PC-3 (cell line): ENCODE results near the gene VPS35.

Source experiments
- EZH2 ChIP-seq: fragments of 300-600 bp; sonication (generic); IDR thresholded peaks from one replicate; pipeline ENCODE4 v1.6.1; 2017; ENCODE audit warnings: antibody characterized with exemption, mild to moderate bottlenecking, low read length; ENCODE audit not compliant: unreplicated experiment
- EZH2phosphoT487 ChIP-seq: fragments of 300-600 bp; sonication (generic); IDR thresholded peaks from 2 replicates; pipeline ENCODE4 v1.6.1; 2018; ENCODE audit warnings: mild to moderate bottlenecking, antibody characterized with exemption, low read length, borderline replicate concordance
- TF ChIP-seq, protein P1 (sequence below): fragments of 300-600 bp; sonication (generic); conservative IDR thresholded peaks from 2 replicates; pipeline ENCODE4 v1.5.1; 2017; ENCODE audit warnings: antibody characterized with exemption, low read depth, mild to moderate bottlenecking, low read length

DNA sequence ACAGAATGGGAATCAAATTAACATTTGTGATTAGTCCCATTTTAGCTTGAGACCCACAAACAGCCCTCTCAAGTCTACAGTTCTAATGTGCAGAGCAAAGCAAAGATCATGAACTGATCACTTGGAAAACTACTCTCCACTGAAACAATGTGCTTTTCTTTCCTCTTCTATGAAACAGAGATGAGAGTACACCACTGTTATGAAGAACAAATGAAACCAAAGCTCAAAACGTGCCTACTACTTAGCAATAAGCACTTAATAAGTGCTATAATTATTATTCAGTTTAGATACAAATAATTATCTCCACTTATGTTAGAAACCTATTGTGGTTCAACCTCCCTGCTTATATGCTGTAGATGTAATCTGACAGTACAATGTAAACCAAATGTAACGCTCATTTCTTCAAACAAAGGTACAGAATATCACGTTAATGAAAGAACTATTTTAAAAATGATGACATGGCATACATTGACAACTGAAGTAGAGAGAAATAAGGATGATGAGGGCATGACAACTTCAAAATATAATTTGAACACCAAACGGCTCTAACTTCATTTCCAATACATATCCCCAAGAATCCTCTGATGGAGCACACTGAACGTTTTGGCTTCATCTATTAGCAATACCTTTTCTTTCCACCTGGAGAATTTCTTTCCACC, 2.0 kb downstream of the VPS35 start:
- TF ChIP-seq, protein P1, sequence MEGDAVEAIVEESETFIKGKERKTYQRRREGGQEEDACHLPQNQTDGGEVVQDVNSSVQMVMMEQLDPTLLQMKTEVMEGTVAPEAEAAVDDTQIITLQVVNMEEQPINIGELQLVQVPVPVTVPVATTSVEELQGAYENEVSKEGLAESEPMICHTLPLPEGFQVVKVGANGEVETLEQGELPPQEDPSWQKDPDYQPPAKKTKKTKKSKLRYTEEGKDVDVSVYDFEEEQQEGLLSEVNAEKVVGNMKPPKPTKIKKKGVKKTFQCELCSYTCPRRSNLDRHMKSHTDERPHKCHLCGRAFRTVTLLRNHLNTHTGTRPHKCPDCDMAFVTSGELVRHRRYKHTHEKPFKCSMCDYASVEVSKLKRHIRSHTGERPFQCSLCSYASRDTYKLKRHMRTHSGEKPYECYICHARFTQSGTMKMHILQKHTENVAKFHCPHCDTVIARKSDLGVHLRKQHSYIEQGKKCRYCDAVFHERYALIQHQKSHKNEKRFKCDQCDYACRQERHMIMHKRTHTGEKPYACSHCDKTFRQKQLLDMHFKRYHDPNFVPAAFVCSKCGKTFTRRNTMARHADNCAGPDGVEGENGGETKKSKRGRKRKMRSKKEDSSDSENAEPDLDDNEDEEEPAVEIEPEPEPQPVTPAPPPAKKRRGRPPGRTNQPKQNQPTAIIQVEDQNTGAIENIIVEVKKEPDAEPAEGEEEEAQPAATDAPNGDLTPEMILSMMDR: no peak
- TF ChIP-seq EZH2 (no peak), EZH2phosphoT487 (no peak)
